Activated naive CD4-positive, alpha-beta T cell treated with anti-CD3 and anti-CD28 coated beads for 36 hours (primary cell): ENCODE measurements around the gene PDCD1LG2. TPM values are rescaled to one million over a fixed set of nuclear protein-coding genes. Genes with fewer than 3 reads are reported as not detected.
"Not testable (repeated sequence)": the region's sequence is repeated elsewhere in the genome, so short reads cannot be mapped to it uniquely, and the experiment has no call there.

Experiments
- CTCF ChIA-PET: fragments of 350-600 bp; sonication (Branson Sonifier 250); formaldehyde crosslinking; loops from one replicate; lab custom pipeline; 2021; ENCODE audit warnings: antibody characterized with exemption; lab: Charles Lee
- DNase-seq: peaks from one replicate; pipeline ENCODE4 v3.0.0-alpha.2; 2020
- H3K27ac Mint-ChIP-seq: one replicate; pipeline ENCODE4 v1.8.0; 2021; ENCODE audit warnings: mild to moderate bottlenecking, mixed read lengths
- H3K27me3 Mint-ChIP-seq: one replicate; pipeline ENCODE4 v1.8.0; 2021; ENCODE audit warnings: low read depth, mixed read lengths
- H3K36me3 Mint-ChIP-seq: one replicate; pipeline ENCODE4 v1.8.0; 2021; ENCODE audit warnings: low read depth, mixed read lengths
- H3K4me1 Mint-ChIP-seq: one replicate; pipeline ENCODE4 v1.8.0; 2021; ENCODE audit warnings: low read depth, mixed read lengths
- H3K4me3 Mint-ChIP-seq: one replicate; pipeline ENCODE4 v1.8.0; 2021; ENCODE audit warnings: mild to moderate bottlenecking, moderate library complexity, mixed read lengths
- H3K9me3 Mint-ChIP-seq: one replicate; pipeline ENCODE4 v1.8.0; 2021; ENCODE audit warnings: mixed read lengths
- intact Hi-C: fragments of 100-400 bp; cut with micrococcal nuclease; formaldehyde crosslinking; loops from one replicate; pipeline ENCODE4 v1.15.1; 2023
- total RNA-seq, 2 experiments: library from RNA; stranded (reverse); gene quantifications; one replicate each; pipeline ENCODE4 v1.2.3, GENCODE V29; 2021

Gene PDCD1LG2
- total RNA-seq, 2 experiments from 2014 or later: 0.10 TPM; not detected in 1

DNA sequence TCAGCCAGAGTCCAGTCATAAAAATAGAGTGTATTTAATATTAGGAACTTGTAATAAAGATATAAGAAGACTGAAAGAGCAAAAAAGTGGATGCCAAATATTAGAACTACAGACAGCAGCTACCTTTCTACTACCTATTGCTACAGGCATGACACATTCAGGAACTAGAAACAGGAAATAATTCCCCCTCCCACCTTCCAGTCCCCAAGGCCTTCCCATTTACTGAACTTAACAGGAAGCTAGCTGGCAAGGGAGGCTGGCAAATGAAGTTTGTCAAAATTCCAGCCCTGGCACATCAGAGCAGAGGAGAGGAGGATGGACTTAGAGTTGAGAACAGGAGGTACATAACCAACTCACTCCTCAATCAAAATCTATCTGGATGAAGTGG lies 68.4 kb downstream of the PDCD1LG2 start:
- Mint-ChIP-seq H3K27me3 (no peaks in the 10 kb centered on the region), H3K9me3 (peaks cover 3% of the 10 kb centered on the region), H3K4me1 (peaks cover 37% of the 10 kb centered on the region), H3K4me3 (no peak overlapping the region), H3K36me3 (no peaks in the 10 kb centered on the region), H3K27ac (no peak overlapping the region)
- no peak for DNase-seq
- CTCF ChIA-PET: interaction anchor here (3.3 kb wide), 1 partner anchor 10 kb away, joined by 13 read pairs; no protein-coding TSS in a partner anchor
- intact Hi-C loops: loop anchor here (1.0 kb wide), 1 partner anchor 119 kb away; no protein-coding TSS in a partner anchor

DNA sequence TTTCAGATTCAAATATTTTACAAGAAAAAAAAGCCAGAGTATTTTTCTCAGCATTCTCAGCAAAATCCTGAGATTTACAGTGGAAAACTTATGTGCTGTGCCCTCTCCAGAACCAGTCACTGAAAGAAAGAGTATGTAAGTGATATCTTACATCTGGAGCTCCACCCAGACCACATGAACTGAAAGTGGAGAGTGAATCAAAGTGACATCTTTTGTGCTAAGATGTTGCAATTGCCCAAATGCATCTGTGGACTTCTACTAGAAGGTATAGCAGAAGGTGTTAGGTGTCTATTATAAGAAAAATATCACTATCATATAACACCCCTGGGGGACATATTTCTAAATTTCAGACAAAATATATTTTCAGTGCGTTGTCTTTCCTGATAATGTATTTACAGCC lies 69.5 kb downstream of the PDCD1LG2 start:
- H3K4me1 Mint-ChIP-seq: peaks cover 41% of the 10 kb centered on the region
- peaks cover 2% of the 10 kb centered on the region for H3K36me3 Mint-ChIP-seq
- peaks cover 3% of the 10 kb centered on the region for H3K9me3 Mint-ChIP-seq
- no peak overlapping the region for H3K27ac Mint-ChIP-seq
- H3K4me3 Mint-ChIP-seq: no peak overlapping the region
- H3K27me3 Mint-ChIP-seq: no peaks in the 10 kb centered on the region
- CTCF ChIA-PET: no interaction called here
- DNase-seq: no peak
- intact Hi-C loops: loop anchor here (10.0 kb wide), 2 partner anchors 835 to 905 kb away; partner anchors contain the start of genes AK3 and CDC37L1

DNA sequence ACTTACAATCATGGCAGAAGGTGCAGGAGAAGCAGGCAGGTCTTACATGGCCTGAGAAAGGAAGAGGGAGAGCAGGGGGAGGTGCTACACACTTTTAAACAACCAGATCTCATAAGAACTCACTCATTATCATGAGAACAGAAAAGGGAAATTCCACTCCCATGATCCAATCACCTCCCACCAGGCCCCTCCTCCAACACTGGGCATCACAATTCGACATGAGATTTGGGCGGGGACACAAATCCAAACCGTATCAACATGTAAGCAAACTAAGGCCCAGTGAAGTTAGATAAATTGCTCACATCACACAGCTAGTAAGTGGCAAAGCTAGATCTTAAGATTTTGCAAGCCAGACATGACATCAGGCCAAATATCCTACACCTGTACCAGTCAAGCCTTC lies 70.3 kb downstream of the PDCD1LG2 start:
- Mint-ChIP-seq H3K27ac (no peak overlapping the region), H3K4me1 (peaks cover 46% of the 10 kb centered on the region), H3K9me3 (peaks cover 3% of the 10 kb centered on the region), H3K4me3 (no peak overlapping the region), H3K27me3 (no peaks in the 10 kb centered on the region), H3K36me3 (peaks cover 3% of the 10 kb centered on the region)
- CTCF ChIA-PET: interaction anchor here (0.7 to 0.9 kb wide), 2 partner anchors 17 to 130 kb away, joined by 3 read pairs; partner anchors contain the start of gene CD274
- intact Hi-C loops: loop anchor here (10.0 kb wide), 2 partner anchors 836 to 906 kb away; partner anchors contain the start of genes AK3 and CDC37L1
- DNase-seq: no peak

DNA sequence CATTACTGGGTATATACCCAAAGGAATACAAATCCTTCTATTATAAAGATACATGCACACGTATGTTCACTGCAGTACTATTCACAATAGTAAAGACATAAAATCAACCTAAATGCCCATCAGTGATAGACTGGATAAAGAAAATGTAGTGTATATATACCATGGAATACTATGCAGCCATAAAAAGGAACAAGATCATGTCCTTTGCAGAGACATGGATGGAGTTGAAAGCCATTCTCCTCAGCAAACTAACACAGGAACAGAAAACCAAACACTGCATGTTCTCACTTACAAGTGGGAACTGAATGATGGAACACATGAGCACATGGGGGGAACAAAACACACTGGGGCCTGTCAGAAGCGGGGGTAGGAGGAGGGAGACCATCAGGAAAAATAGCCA lies 71.4 kb downstream of the PDCD1LG2 start:
- H3K27ac Mint-ChIP-seq, H3K27me3 Mint-ChIP-seq, DNase-seq, H3K9me3 Mint-ChIP-seq, H3K4me3 Mint-ChIP-seq, H3K36me3 Mint-ChIP-seq: not testable (repeated sequence)
- intact Hi-C loops: loop anchor here (10.0 kb wide), 2 partner anchors 837 to 907 kb away; partner anchors contain the start of genes AK3 and CDC37L1
- peaks cover 57% of the 10 kb centered on the region for H3K4me1 Mint-ChIP-seq
- CTCF ChIA-PET: interaction anchor here (2.1 kb wide), 1 partner anchor 19 kb away, joined by 10 read pairs; no protein-coding TSS in a partner anchor

DNA sequence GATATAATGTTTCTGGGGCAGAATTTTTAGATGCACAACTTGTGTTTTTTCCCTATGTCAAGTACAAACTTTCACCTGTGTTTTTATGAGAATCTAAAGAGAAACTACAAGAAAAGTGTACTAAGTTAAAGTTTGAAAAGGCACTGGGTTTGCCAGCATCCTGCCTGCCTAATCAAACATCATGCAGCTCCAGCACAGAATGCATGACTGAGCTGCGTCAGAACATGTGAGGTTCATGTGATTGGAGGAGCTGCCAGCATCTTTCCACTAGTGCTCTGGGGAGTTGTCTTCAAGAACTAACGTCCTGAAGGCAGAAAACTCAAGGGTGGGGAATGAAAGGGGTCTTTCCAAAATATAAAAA lies 72.5 kb downstream of the PDCD1LG2 start:
- peaks cover 3% of the 10 kb centered on the region for H3K9me3 Mint-ChIP-seq
- H3K27me3 Mint-ChIP-seq: no peaks in the 10 kb centered on the region
- peaks cover 66% of the 10 kb centered on the region for H3K4me1 Mint-ChIP-seq
- peak; percentile 72 for DNase-seq
- peak overlapping the region; percentile 78 for H3K27ac Mint-ChIP-seq
- H3K36me3 Mint-ChIP-seq: peaks cover 4% of the 10 kb centered on the region
- CTCF ChIA-PET: interaction anchor here (0.5 to 2.1 kb wide), 9 partner anchors 18 to 823 kb away, joined by 3 to 12 read pairs (median 4); partner anchors contain the start of genes CD274 and PLGRKT
- H3K4me3 Mint-ChIP-seq: peak overlapping the region; percentile 27
- intact Hi-C loops: loop anchor here (1.0 to 10.0 kb wide), 3 partner anchors 90 to 908 kb away; partner anchors contain the start of genes AK3 and CDC37L1

DNA sequence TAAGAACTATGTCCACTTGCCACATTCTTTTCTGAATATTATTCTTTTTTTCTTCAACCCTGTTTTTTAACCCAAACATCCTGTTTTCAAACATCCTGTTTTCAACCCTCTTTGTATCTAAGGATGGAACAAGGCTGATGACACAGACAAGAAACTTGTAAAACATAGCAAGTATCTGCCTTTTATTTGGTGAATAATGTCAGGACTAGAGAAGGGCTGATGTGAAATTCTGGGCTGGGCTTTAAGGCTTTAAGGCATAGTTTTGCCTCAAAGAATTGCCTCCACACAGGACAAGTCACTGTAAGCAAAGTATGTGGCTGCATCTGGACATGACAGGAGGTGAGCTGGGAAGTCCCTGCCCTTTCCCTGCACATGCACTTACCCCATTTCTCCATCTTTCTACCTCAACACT lies 76.1 kb downstream of the PDCD1LG2 start:
- peaks cover 4% of the 10 kb centered on the region for H3K36me3 Mint-ChIP-seq
- peak; percentile 45 for DNase-seq
- CTCF ChIA-PET: interaction anchor here (0.8 to 5.5 kb wide), 9 partner anchors 14 to 397 kb away, joined by 3 to 79 read pairs (median 6); partner anchors contain the start of gene CD274
- intact Hi-C loops: loop anchor here (1.0 to 10.0 kb wide), 9 partner anchors 41 to 912 kb away; partner anchors contain the start of genes AK3, CDC37L1 and PDCD1LG2
- H3K4me3 Mint-ChIP-seq: no peak overlapping the region
- peaks cover 3% of the 10 kb centered on the region for H3K9me3 Mint-ChIP-seq
- no peaks in the 10 kb centered on the region for H3K27me3 Mint-ChIP-seq
- peaks cover 57% of the 10 kb centered on the region for H3K4me1 Mint-ChIP-seq
- H3K27ac Mint-ChIP-seq: peak overlapping the region; percentile 79

DNA sequence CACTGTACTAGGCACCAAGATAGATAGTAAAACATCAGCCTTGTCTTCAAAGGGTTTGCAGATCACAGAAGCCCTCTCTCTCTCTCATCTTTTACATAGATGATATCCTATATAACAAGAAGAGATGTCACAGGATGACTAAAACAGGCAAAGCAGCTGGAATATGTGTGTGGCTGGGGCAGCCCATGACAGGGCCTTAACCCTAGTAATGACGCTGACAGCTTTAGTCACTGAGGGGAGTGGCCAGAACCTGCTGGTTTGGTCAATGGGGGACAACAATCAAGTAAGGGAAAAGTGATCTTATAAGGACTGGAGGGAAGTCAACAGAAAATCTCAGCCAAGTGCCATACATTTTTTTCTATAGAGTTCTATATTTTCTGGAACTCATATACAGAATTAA lies 76.7 kb downstream of the PDCD1LG2 start:
- Mint-ChIP-seq H3K4me3 (no peak overlapping the region), H3K9me3 (no peaks in the 10 kb centered on the region), H3K4me1 (peaks cover 53% of the 10 kb centered on the region), H3K27me3 (no peaks in the 10 kb centered on the region), H3K27ac (peak overlapping the region; percentile 79), H3K36me3 (peaks cover 4% of the 10 kb centered on the region)
- intact Hi-C loops: loop anchor here (1.0 to 10.0 kb wide), 8 partner anchors 24 to 912 kb away; partner anchors contain the start of genes AK3, CDC37L1 and PLGRKT
- CTCF ChIA-PET: interaction anchor here (0.7 to 5.5 kb wide), 16 partner anchors 9 to 398 kb away, joined by 3 to 79 read pairs (median 4); partner anchors contain the start of genes CD274 and PLGRKT
- DNase-seq: peak; percentile 83

DNA sequence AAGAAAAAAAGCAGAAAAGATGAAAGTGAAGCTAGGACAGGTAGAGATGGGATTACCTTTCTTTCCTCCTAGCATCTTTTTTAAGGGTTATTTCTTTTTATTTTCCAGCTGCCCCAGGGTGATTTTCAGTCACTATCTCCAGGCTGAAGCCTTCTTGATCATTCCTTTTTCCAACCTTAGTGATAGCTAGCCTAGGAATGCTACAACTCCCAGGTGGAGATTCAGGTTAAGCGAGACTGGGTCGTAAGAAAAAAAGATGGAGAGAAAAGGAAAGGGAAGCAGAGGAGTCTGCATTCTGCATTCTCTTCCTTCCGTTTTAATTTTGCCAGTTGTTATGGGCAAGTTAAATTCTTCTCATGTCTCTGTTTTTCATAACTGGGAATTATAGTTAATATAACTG lies 81.9 kb downstream of the PDCD1LG2 start:
- peaks cover 32% of the 10 kb centered on the region for H3K4me1 Mint-ChIP-seq

DNA sequence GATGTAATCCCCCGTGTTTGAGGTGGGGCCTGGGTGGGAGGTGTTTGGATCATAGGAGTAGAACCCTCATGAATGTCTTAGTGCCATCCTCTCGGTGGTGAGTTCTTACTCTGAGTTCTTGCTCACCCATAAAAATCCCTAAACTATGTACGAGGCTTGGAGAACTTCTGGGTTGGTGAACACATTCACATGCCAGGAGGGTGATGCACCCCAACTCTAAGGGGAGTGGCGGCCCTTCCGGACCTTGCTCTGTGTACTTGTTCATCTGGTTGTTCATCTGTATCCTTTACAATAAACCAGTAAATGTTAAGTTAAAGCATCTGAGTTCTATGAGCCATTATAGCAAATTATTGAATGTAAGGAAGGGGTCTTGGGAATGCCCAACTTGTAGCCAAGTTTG lies 82.6 kb downstream of the PDCD1LG2 start:
- H3K36me3 Mint-ChIP-seq: no peaks in the 10 kb centered on the region
- peaks cover 26% of the 10 kb centered on the region for H3K4me1 Mint-ChIP-seq
- H3K9me3 Mint-ChIP-seq: no peaks in the 10 kb centered on the region
- no peak for DNase-seq
- CTCF ChIA-PET: interaction anchor here (1.6 kb wide), 1 partner anchor 142 kb away, joined by 6 read pairs; the partner anchor contains the start of gene CD274
- no peak overlapping the region for H3K4me3 Mint-ChIP-seq
- intact Hi-C loops: no loop called here
- H3K27me3 Mint-ChIP-seq: no peaks in the 10 kb centered on the region
- no peak overlapping the region for H3K27ac Mint-ChIP-seq

More for the DNA sequence above, 81.9 kb downstream of the PDCD1LG2 start:
- H3K36me3 Mint-ChIP-seq: no peaks in the 10 kb centered on the region
- no peaks in the 10 kb centered on the region for H3K27me3 Mint-ChIP-seq
- no peak overlapping the region for H3K27ac Mint-ChIP-seq
- H3K9me3 Mint-ChIP-seq: no peaks in the 10 kb centered on the region
- intact Hi-C loops: no loop called here
- DNase-seq: no peak
- H3K4me3 Mint-ChIP-seq: no peak overlapping the region
- CTCF ChIA-PET: interaction anchor here (1.2 kb wide), 1 partner anchor 142 kb away, joined by 5 read pairs; the partner anchor contains the start of gene CD274

DNA sequence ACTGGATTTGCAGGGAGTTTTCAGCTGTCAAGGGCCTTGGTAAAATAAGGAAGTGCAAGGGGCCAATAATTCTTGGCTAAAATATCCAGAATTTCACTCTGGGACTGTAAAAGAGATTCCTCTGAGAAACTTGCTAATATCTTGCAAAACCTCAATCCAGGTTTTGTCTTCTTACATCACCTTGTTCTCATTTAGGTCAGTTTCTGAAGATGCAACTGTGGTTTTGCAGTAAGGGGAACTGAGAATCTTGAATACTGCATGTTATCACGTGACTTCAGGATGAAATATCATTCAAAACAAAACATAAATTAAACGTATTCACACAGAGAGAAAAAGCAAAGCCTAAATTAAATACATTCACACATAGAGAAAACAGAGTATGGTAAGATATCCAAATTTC lies 83.6 kb downstream of the PDCD1LG2 start:
- no peak overlapping the region for H3K4me3 Mint-ChIP-seq
- no peak overlapping the region for H3K27ac Mint-ChIP-seq
- DNase-seq: no peak
- H3K4me1 Mint-ChIP-seq: peaks cover 24% of the 10 kb centered on the region
- H3K9me3 Mint-ChIP-seq: no peaks in the 10 kb centered on the region
- no peaks in the 10 kb centered on the region for H3K27me3 Mint-ChIP-seq
- no peaks in the 10 kb centered on the region for H3K36me3 Mint-ChIP-seq
- intact Hi-C loops: no loop called here
- CTCF ChIA-PET: interaction anchor here (1.6 kb wide), 1 partner anchor 143 kb away, joined by 6 read pairs; the partner anchor contains the start of gene CD274

DNA sequence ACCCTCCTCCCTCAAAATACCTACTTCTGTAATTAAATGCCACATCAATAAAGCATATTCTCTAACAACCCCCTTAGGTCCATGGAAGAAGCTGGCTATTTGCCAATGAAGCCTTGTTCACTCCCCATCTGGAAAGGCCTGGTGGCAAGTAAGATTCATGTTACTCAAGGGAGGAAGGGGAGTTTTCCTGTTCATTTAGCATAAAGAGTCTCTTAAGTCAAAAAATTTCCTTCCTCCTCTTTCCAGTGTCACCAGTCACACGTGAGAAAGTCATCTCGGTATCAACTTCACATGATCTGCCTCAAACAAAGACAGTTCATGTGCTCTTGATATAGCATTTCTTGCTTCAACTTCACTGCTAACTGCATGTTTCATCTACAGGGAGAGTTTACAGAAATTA lies 85.8 kb downstream of the PDCD1LG2 start:
- Mint-ChIP-seq H3K27ac (no peak overlapping the region), H3K27me3 (no peaks in the 10 kb centered on the region), H3K9me3 (no peaks in the 10 kb centered on the region), H3K4me3 (no peak overlapping the region), H3K36me3 (no peaks in the 10 kb centered on the region), H3K4me1 (peaks cover 20% of the 10 kb centered on the region)
- intact Hi-C loops: loop anchor here (5.0 kb wide), 1 partner anchor 334 kb away; no protein-coding TSS in a partner anchor
- no peak for DNase-seq
- CTCF ChIA-PET: interaction anchor here (0.7 to 1.6 kb wide), 6 partner anchors 9 to 410 kb away, joined by 3 to 6 read pairs (median 4); partner anchors contain the start of gene CD274
